K562 (cell line): ENCODE results near the gene GTF2A1L. TPM values are rescaled to one million over a fixed set of nuclear protein-coding genes. Genes with fewer than 3 reads are reported as not detected.

ENCODE experiments used
- CTBP1 ChIP-seq: fragments of 450-650 bp; IDR thresholded peaks from 2 replicates; pipeline ENCODE4 v1.6.1; 2016; ENCODE audit warnings: borderline replicate concordance
- E2F4 ChIP-seq: sonication (generic); formaldehyde crosslinking; IDR thresholded peaks from 2 replicates; pipeline ENCODE4 v1.8.0; 2022; ENCODE audit warnings: mild to moderate bottlenecking, low read depth, missing genetic modification reagents
- FOSL1 ChIP-seq: fragments of 200-800 bp; sonication (Bioruptor generic); conservative IDR thresholded peaks from 2 replicates; pipeline ENCODE4 v1.6.1; 2016; ENCODE audit warnings: missing genetic modification characterization, missing compliant biosample characterization
- HOXB6 ChIP-seq: fragments of 250-450 bp; sonication (Bioruptor Pico); IDR thresholded peaks from 2 replicates; pipeline ENCODE4 v1.5.1; 2022; ENCODE audit warnings: mild to moderate bottlenecking, borderline replicate concordance
- JUNB ChIP-seq: fragments of 450-650 bp; formaldehyde crosslinking; conservative IDR thresholded peaks from 2 replicates; pipeline ENCODE4 v1.4.0; 2020; ENCODE audit warnings: mild to moderate bottlenecking
- KHSRP ChIP-seq: fragments of 450-650 bp; IDR thresholded peaks from 2 replicates; pipeline ENCODE4 v1.6.1; 2017
- MAZ ChIP-seq, 2 experiments: fragments of 450-650 bp in 1 of 2; sonication (generic) in 1 of 2; formaldehyde crosslinking; IDR thresholded peaks in 1 of 2; conservative IDR thresholded peaks in 1 of 2; 2 replicates each; pipeline versions ENCODE4 v1.4.0 to v1.5.0; 2020; ENCODE audit warnings: mild to moderate bottlenecking in 1 of 2, missing genetic modification reagents in 1 of 2
- MEF2A ChIP-seq: IDR thresholded peaks from 2 replicates; pipeline ENCODE4 v1.6.1; 2011; ENCODE audit warnings: low read depth, mild to moderate bottlenecking, low read length, moderate library complexity; ENCODE audit not compliant: control insufficient read depth
- MTA3 ChIP-seq: fragments of 450-650 bp; formaldehyde crosslinking; IDR thresholded peaks from 2 replicates; pipeline ENCODE4 v1.6.1; 2017; ENCODE audit warnings: mild to moderate bottlenecking, borderline replicate concordance
- SOX6 ChIP-seq: fragments of 450-650 bp; IDR thresholded peaks from 2 replicates; pipeline ENCODE4 v1.6.1; 2014; ENCODE audit warnings: mild to moderate bottlenecking
- polyA plus RNA-seq, 8 experiments: library from polyadenylated mRNA; depleted of rRNA in 4 of 8; stranded (reverse) in 5 of 8; unstranded in 3 of 8; fragments of >200 nt; fragmentation: Nextera tagmentation in 2 of 8; fragmentation: Illumina TruSeq in 1 of 8; extraction: Ambion mirVana in 2 of 8; extraction: Trizol in 1 of 8; gene quantifications; 2 replicates each; pipeline versions ENCODE4 v1.2.1 to v1.2.3, GENCODE V29; 2011 to 2014; ENCODE audit warnings: inconsistent platforms in 1 of 8, missing spikeins in 1 of 8
- total RNA-seq, 7 experiments: library from RNA; depleted of rRNA in 6 of 7; stranded (reverse); fragments of >200 nt in 6 of 7; fragmentation: Illumina TruSeq in 2 of 7; extraction: Trizol in 2 of 7; gene quantifications; 2 replicates each; pipeline versions ENCODE4 v1.2.1 to v1.2.3, GENCODE V29; 2011 to 2021; ENCODE audit warnings: low replicate concordance in 1 of 7
- TF ChIP-seq, protein P1 (sequence below): sonication (generic); formaldehyde crosslinking; IDR thresholded peaks from 2 replicates; pipeline ENCODE4 v1.8.1; 2023; ENCODE audit warnings: mild to moderate bottlenecking, missing genetic modification reagents, moderate library complexity

The GTF2A1L gene
- total and polyA plus RNA-seq, 9 of the 15 experiments (the other 6 are each of a cell fraction or from before 2014, with no cell fraction given), result 0.05 to 0.35 (median 0.12) TPM; not detected in 5

DNA sequence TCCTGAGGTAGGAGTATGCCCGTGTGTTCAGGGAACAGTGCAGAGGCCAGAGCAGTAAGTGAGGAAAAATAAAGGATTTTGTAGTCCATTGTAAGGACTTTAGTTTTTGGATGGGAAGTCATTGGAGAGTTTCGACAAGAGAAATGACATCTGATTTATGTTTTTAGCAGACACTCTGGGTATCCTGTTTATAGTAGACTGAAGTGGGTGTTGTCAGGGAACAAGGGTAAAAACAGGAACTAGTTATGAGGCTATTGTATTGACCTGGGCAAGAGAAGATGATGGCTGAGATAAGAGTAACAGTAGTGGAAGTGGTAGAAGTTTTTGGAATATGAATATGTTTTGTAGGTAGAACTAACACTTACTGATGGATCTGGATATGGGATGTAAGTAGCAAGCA is 59.8 kb downstream of the GTF2A1L start (continued):
- no peak for TF ChIP-seq E2F4 (CRISPR knock-in tag)
- TF ChIP-seq FOSL1, result no peak
- TF ChIP-seq MAZ (CRISPR knock-in tag; conservative IDR thresholded peaks at IDR 0.05 in 1 of 2, IDR thresholded peaks at IDR 0.05 in 1 of 2), result no peak
- TF ChIP-seq, protein P1, sequence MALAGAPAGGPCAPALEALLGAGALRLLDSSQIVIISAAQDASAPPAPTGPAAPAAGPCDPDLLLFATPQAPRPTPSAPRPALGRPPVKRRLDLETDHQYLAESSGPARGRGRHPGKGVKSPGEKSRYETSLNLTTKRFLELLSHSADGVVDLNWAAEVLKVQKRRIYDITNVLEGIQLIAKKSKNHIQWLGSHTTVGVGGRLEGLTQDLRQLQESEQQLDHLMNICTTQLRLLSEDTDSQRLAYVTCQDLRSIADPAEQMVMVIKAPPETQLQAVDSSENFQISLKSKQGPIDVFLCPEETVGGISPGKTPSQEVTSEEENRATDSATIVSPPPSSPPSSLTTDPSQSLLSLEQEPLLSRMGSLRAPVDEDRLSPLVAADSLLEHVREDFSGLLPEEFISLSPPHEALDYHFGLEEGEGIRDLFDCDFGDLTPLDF, result no peak
- no peak for TF ChIP-seq MTA3
- no peak for TF ChIP-seq KHSRP
- no peak for TF ChIP-seq MEF2A
- TF ChIP-seq JUNB (CRISPR knock-in tag), result no peak
- TF ChIP-seq CTBP1, result peak; percentile 62; the same call in 1 of the 2 replicates
- peak; percentile 42; the same call in 1 of the 2 replicates for TF ChIP-seq SOX6
- TF ChIP-seq HOXB6, result no peak
- TF ChIP-seq, all 486 proteins: peak for 5
